A673 (cell line): ENCODE measurements around the gene SLCO1B3. TPM values are rescaled to one million over a fixed set of nuclear protein-coding genes. Genes with fewer than 3 reads are reported as not detected.

Experiments
- BruUV-seq: library from RNA; stranded (reverse); fragments of 400-500 nt; replicated peaks from 2 replicates; lab custom pipeline; 2021; lab: Mats Ljungman, UMichigan
- CTCF ChIA-PET: fragments of 300-600 bp; sonication (Branson Sonifier 250); formaldehyde crosslinking; loops from one replicate; lab custom pipeline; 2022; ENCODE audit warnings: antibody characterized with exemption; lab: Charles Lee
- POLR2A ChIA-PET: fragments of 300-600 bp; sonication (Branson Sonifier 250); formaldehyde crosslinking; loops from one replicate; lab custom pipeline; 2022; ENCODE audit warnings: antibody characterized with exemption; ENCODE audit not compliant: low non-redundant PET; lab: Charles Lee
- DNase-seq: peaks from one replicate; pipeline ENCODE4 v3.0.0-alpha.2; 2015; ENCODE audit warnings: low spot score
- H3K27ac ChIP-seq: fragments of 200-600 bp; sonication (generic); 2 replicates; pipeline ENCODE4 v1.5.1; 2016; ENCODE audit warnings: mixed run types, low read depth, mild to moderate bottlenecking, mixed read lengths, antibody characterized with exemption, low read length; ENCODE audit not compliant: poor library complexity, severe bottlenecking
- H3K27me3 ChIP-seq: fragments of 200-600 bp; sonication (generic); replicated peaks from 2 replicates; pipeline ENCODE4 v1.6.1; 2017; ENCODE audit warnings: mixed run types, low read depth, mild to moderate bottlenecking, mixed read lengths, antibody characterized with exemption, low read length; ENCODE audit not compliant: insufficient read depth, poor library complexity
- H3K36me3 ChIP-seq: fragments of 200-600 bp; sonication (generic); 2 replicates; pipeline ENCODE4 v1.6.1; 2016; ENCODE audit warnings: mixed run types, mild to moderate bottlenecking, mixed read lengths, antibody characterized with exemption, low read length; ENCODE audit not compliant: insufficient read depth, poor library complexity, severe bottlenecking
- H3K4me1 ChIP-seq: fragments of 200-600 bp; sonication (generic); 2 replicates; pipeline ENCODE4 v1.6.1; 2017; ENCODE audit warnings: mixed run types, mild to moderate bottlenecking, mixed read lengths, antibody characterized with exemption, low read length; ENCODE audit not compliant: insufficient read depth, poor library complexity, severe bottlenecking
- H3K4me3 ChIP-seq: fragments of 200-600 bp; sonication (generic); 2 replicates; pipeline ENCODE4 v1.5.1; 2016; ENCODE audit warnings: low read depth, mixed run types, mild to moderate bottlenecking, mixed read lengths, low read length; ENCODE audit not compliant: poor library complexity, severe bottlenecking
- H3K9me3 ChIP-seq: fragments of 200-600 bp; sonication (generic); 2 replicates; pipeline ENCODE4 v1.6.1; 2016; ENCODE audit warnings: mixed run types, low read depth, mild to moderate bottlenecking, mixed read lengths, antibody characterized with exemption, low read length; ENCODE audit not compliant: poor library complexity, severe bottlenecking
- EZH2 ChIP-seq: fragments of 200-600 bp; sonication (generic); IDR thresholded peaks from 2 replicates; pipeline ENCODE4 v1.6.1; 2017; ENCODE audit warnings: borderline replicate concordance, low read depth, mild to moderate bottlenecking, mixed read lengths, antibody characterized with exemption, low read length; ENCODE audit not compliant: poor library complexity, severe bottlenecking
- intact Hi-C: fragments of 100-400 bp; cut with micrococcal nuclease; formaldehyde crosslinking; loops from one replicate; pipeline ENCODE4 v1.10.0; 2022; ENCODE audit not compliant: unreplicated experiment
- total RNA-seq: library from RNA; stranded (reverse); gene quantifications from 2 replicates; pipeline ENCODE4 v1.2.3, GENCODE V29; 2021
- TF ChIP-seq, protein P1 (sequence below): fragments of 300-800, 200-600 bp; sonication (generic); conservative IDR thresholded peaks from 2 replicates; pipeline ENCODE4 v1.5.1; 2017; ENCODE audit warnings: low read depth, mild to moderate bottlenecking, antibody characterized with exemption, low read length, moderate library complexity, mixed read lengths

SLCO1B3 gene
- total RNA-seq, 1 experiment from 2014 or later = not detected

DNA sequence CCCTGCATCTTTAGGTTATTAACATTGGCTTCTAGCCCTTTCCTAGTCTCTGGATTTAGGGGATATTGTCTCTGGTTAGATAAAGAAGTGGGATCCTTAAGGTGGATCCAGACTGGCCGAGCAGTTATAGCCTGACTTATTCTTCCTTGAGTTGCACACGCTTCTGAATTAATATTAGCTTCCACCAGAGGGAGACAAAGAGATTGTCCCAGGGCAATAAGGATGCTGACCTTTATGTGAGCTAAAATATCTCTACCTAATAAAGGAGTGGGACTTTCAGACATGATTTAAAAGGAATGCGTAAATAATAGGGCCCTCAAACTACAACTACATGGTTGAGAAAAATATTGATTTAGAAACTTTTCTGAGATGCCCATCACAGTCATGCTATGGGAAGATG is 139.7 kb downstream of the SLCO1B3 start:
- H3K27me3 ChIP-seq = no peaks in the 10 kb centered on the region
- no peaks in the 10 kb centered on the region for H3K4me1 ChIP-seq
- TF ChIP-seq EZH2 = no peak
- TF ChIP-seq, protein P1, sequence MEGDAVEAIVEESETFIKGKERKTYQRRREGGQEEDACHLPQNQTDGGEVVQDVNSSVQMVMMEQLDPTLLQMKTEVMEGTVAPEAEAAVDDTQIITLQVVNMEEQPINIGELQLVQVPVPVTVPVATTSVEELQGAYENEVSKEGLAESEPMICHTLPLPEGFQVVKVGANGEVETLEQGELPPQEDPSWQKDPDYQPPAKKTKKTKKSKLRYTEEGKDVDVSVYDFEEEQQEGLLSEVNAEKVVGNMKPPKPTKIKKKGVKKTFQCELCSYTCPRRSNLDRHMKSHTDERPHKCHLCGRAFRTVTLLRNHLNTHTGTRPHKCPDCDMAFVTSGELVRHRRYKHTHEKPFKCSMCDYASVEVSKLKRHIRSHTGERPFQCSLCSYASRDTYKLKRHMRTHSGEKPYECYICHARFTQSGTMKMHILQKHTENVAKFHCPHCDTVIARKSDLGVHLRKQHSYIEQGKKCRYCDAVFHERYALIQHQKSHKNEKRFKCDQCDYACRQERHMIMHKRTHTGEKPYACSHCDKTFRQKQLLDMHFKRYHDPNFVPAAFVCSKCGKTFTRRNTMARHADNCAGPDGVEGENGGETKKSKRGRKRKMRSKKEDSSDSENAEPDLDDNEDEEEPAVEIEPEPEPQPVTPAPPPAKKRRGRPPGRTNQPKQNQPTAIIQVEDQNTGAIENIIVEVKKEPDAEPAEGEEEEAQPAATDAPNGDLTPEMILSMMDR = peak; percentile 67
- H3K27ac ChIP-seq = no peak overlapping the region
- POLR2A ChIA-PET = no interaction called here
- no peaks in the 10 kb centered on the region for H3K36me3 ChIP-seq
- peak; percentile 59 for DNase-seq
- no TSS peak for BruUV-seq
- no peaks in the 10 kb centered on the region for H3K9me3 ChIP-seq
- no peak overlapping the region for H3K4me3 ChIP-seq
- CTCF ChIA-PET = no interaction called here
- intact Hi-C loops = loop anchor here (1.0 kb wide), 1 partner anchor 220 kb away; no protein-coding TSS in a partner anchor

DNA sequence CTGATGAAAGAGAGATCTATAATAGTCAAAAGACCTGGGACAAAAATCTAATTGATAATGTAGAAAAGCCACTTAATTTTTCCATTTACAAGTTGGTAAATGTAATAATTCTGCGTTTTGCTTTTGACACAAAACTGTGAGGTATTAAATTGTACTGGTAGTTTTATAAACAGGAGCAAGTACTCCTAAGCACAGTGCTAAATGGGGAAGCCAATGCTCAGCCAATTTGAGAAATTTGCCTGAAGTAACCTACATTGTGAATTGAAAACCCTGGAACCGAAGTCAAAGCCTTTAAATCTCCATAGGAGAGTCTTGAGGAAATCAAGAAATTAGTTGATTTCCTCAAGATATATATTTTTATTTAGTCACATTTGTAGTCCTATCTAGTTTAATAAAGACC is 152.8 kb downstream of the SLCO1B3 start:
- no peak for TF ChIP-seq EZH2
- TF ChIP-seq, protein P1 = no peak
- H3K27ac ChIP-seq = no peak overlapping the region
- peaks cover 6% of the 10 kb centered on the region for H3K9me3 ChIP-seq
- intact Hi-C loops = no loop called here
- H3K36me3 ChIP-seq = no peaks in the 10 kb centered on the region
- POLR2A ChIA-PET = no interaction called here
- no peaks in the 10 kb centered on the region for H3K4me1 ChIP-seq
- CTCF ChIA-PET = no interaction called here
- BruUV-seq = no TSS peak
- no peaks in the 10 kb centered on the region for H3K27me3 ChIP-seq
- no peak overlapping the region for H3K4me3 ChIP-seq
- DNase-seq = no peak

DNA sequence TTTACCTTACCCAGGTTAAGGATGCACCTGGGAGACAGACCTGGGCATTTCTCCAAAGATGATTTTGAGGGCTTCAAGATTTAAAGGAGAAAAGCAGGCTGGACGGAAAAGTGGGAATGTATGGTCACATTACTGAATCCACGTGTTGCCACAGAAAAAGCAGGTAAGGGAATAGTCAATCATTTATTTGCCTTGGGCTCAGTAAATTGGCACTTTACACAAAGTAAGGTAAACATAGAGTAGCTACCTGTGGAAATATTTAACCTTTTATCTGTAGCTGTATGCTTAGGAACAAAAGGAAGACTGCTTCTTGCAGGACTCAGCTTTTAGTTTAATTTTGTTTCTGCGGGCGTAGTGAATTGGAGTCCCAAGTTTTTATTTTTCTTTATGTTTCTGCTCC is 153.3 kb downstream of the SLCO1B3 start:
- Histone ChIP-seq H3K9me3 (peaks cover 6% of the 10 kb centered on the region), H3K27ac (no peak overlapping the region), H3K36me3 (no peaks in the 10 kb centered on the region), H3K27me3 (no peaks in the 10 kb centered on the region), H3K4me1 (no peaks in the 10 kb centered on the region), H3K4me3 (no peak overlapping the region)
- ChIA-PET POLR2A (no interaction called here), CTCF (no interaction called here)
- intact Hi-C loops = no loop called here
- BruUV-seq = no TSS peak
- DNase-seq = no peak
- TF ChIP-seq EZH2 = no peak
- TF ChIP-seq, protein P1 = no peak

Other genes with a start within 250 kb of the SLCO1B3 start
- gene SLCO1C1, start 115.4 kb upstream of the SLCO1B3 start, total RNA-seq = 1.5 TPM in 1 of 2 replicates, not detected in the other